H1 (cell line): ENCODE results near the gene SPATS2L. TPM values are rescaled to one million over a fixed set of nuclear protein-coding genes. Genes with fewer than 3 reads are reported as not detected.
A peak's percentile ranks its signal among the peaks of the same experiment; 100 is the strongest.

Experiments used
- CTCF ChIA-PET: fragments of 300-600 bp; sonication (Branson Sonifier 250); formaldehyde crosslinking; loops from one replicate; lab custom pipeline; 2021; ENCODE audit not compliant: partially characterized antibody; lab: Charles Lee
- POLR2A ChIA-PET: fragments of 300-600 bp; sonication (Branson Sonifier 250); formaldehyde crosslinking; loops from one replicate; lab custom pipeline; 2021; ENCODE audit warnings: inconsistent platforms; ENCODE audit not compliant: partially characterized antibody; lab: Charles Lee
- DNase-seq, 2 experiments: peaks; one replicate each; pipeline versions ENCODE4 v3.0.0 to v3.0.0-alpha.2; 2010 to 2022; ENCODE audit warnings: low spot score in 2 of 2, low read depth in 1 of 2, mixed read lengths in 1 of 2
- FAIRE-seq: peaks from 2 replicates; lab custom pipeline; 2011; peaks lifted over from hg19 to GRCh38; lab: Jason Lieb, UNC
- H2AFZ ChIP-seq: 2 replicates; pipeline ENCODE4 v1.8.1; 2012; ENCODE audit warnings: low read length, inconsistent platforms
- H2AK5ac ChIP-seq: 2 replicates; pipeline ENCODE4 v1.6.1; 2013; ENCODE audit warnings: low read depth, low read length
- H2BK120ac ChIP-seq: replicated peaks from 2 replicates; pipeline ENCODE3; 2013; ENCODE audit warnings: low read depth, low read length, inconsistent platforms
- H2BK12ac ChIP-seq: 2 replicates; pipeline ENCODE4 v1.6.1; 2013; ENCODE audit warnings: low read depth, low read length
- H2BK15ac ChIP-seq: 2 replicates; pipeline ENCODE4 v1.6.1; 2013; ENCODE audit warnings: low read length
- H2BK20ac ChIP-seq: 2 replicates; pipeline ENCODE4 v1.6.1; 2013; ENCODE audit warnings: low read length
- H2BK5ac ChIP-seq: 2 replicates; pipeline ENCODE4 v1.6.1; 2013; ENCODE audit warnings: low read depth, low read length
- H3K14ac ChIP-seq: 2 replicates; pipeline ENCODE4 v1.6.1; 2013; ENCODE audit warnings: inconsistent platforms; ENCODE audit not compliant: insufficient read length
- H3K18ac ChIP-seq: 2 replicates; pipeline ENCODE4 v1.6.1; 2013; ENCODE audit warnings: low read length; ENCODE audit errors: extremely low read depth
- H3K23ac ChIP-seq: 2 replicates; pipeline ENCODE4 v1.6.1; 2013; ENCODE audit warnings: inconsistent platforms; ENCODE audit not compliant: insufficient read length
- H3K23me2 ChIP-seq: 2 replicates; pipeline ENCODE4 v1.6.1; 2013; ENCODE audit warnings: low read depth, low read length
- H3K27ac ChIP-seq: 2 replicates; pipeline ENCODE4 v1.6.1; 2011; ENCODE audit warnings: low read depth, low read length, inconsistent platforms
- H3K27me3 ChIP-seq, 4 experiments: replicated peaks in 1 of 4; 1 replicate in 1 of 4; 2 replicates in 3 of 4; pipeline versions ENCODE4 v1.6.1 to v1.8.1; 2011 to 2013; ENCODE audit warnings: low read length in 3 of 4, mild to moderate bottlenecking in 3 of 4, inconsistent platforms in 2 of 4, mixed read lengths in 2 of 4, moderate library complexity in 1 of 4; ENCODE audit not compliant: control insufficient read depth in 3 of 4, insufficient read depth in 3 of 4; ENCODE audit errors: extremely low read depth in 1 of 4
- H3K36me3 ChIP-seq, 4 experiments: 2 replicates each; pipeline versions ENCODE4 v1.6.1 to v1.8.1; 2011 to 2013; ENCODE audit warnings: mild to moderate bottlenecking in 4 of 4, low read length in 3 of 4, moderate library complexity in 2 of 4, control low read depth in 1 of 4, inconsistent platforms in 1 of 4; ENCODE audit not compliant: insufficient read depth in 4 of 4, control insufficient read depth in 2 of 4
- H3K4ac ChIP-seq: replicated peaks from 2 replicates; pipeline ENCODE3; 2013; ENCODE audit warnings: low read length, low read depth, mixed read lengths, inconsistent platforms; ENCODE audit not compliant: insufficient read length
- H3K4me1 ChIP-seq, 4 experiments: replicated peaks in 1 of 4; 1 replicate in 1 of 4; 2 replicates in 3 of 4; pipeline versions ENCODE4 v1.6.1 to v1.8.1; 2011 to 2013; ENCODE audit warnings: low read length in 3 of 4, inconsistent platforms in 2 of 4, mixed read lengths in 1 of 4; ENCODE audit not compliant: insufficient read depth in 4 of 4, control insufficient read depth in 3 of 4
- H3K4me2 ChIP-seq, 2 experiments: 2 replicates each; pipeline versions ENCODE4 v1.6.1 to v1.8.1; 2011 to 2013; ENCODE audit warnings: low read depth in 2 of 2, low read length in 2 of 2, control low read depth in 1 of 2, inconsistent platforms in 1 of 2, mild to moderate bottlenecking in 1 of 2; ENCODE audit not compliant: insufficient read depth in 1 of 2
- H3K4me3 ChIP-seq, 4 experiments: fragments of 200-600, 300-600 bp in 1 of 4; sonication (generic), shearing (Covaris generic), sonication (Bioruptor Twin) in 1 of 4; 2 replicates each; pipeline versions ENCODE4 v1.5.1 to v1.8.1; 2011 to 2016; ENCODE audit warnings: low read length in 4 of 4, low read depth in 3 of 4, control low read depth in 2 of 4, inconsistent platforms in 2 of 4, mild to moderate bottlenecking in 2 of 4, mixed read lengths in 1 of 4, moderate library complexity in 1 of 4; ENCODE audit not compliant: insufficient read depth in 2 of 4; ENCODE audit errors: extremely low read depth in 1 of 4
- H3K56ac ChIP-seq: replicated peaks from 2 replicates; pipeline ENCODE3; 2013; ENCODE audit warnings: low read depth, mild to moderate bottlenecking, mixed read lengths, low read length, inconsistent platforms; ENCODE audit not compliant: insufficient read length
- H3K79me1 ChIP-seq: 2 replicates; pipeline ENCODE4 v1.6.1; 2013; ENCODE audit warnings: low read depth, low read length, control low read depth
- H3K79me2 ChIP-seq, 2 experiments: 2 replicates each; pipeline versions ENCODE4 v1.6.1 to v1.8.1; 2012 to 2013; ENCODE audit warnings: low read length in 2 of 2, mild to moderate bottlenecking in 2 of 2, inconsistent platforms in 1 of 2; ENCODE audit not compliant: insufficient read depth in 2 of 2, control insufficient read depth in 1 of 2
- H3K9ac ChIP-seq, 4 experiments: replicated peaks in 1 of 4; 1 replicate in 1 of 4; 2 replicates in 3 of 4; pipeline versions ENCODE4 v1.6.1 to v1.8.1; 2011 to 2013; ENCODE audit warnings: low read depth in 3 of 4, low read length in 3 of 4, control low read depth in 2 of 4, mild to moderate bottlenecking in 2 of 4, moderate library complexity in 2 of 4, inconsistent platforms in 1 of 4; ENCODE audit errors: extremely low read depth in 1 of 4
- H3K9me3 ChIP-seq, 2 experiments: 2 replicates each; pipeline versions ENCODE4 v1.6.1 to v1.8.1; 2012 to 2013; ENCODE audit warnings: mild to moderate bottlenecking in 2 of 2, moderate library complexity in 2 of 2, control low read depth in 1 of 2, inconsistent platforms in 1 of 2, low read depth in 1 of 2, low read length in 1 of 2, mixed read lengths in 1 of 2; ENCODE audit not compliant: insufficient read depth in 2 of 2
- H4K20me1 ChIP-seq, 2 experiments: replicated peaks in 1 of 2; 2 replicates each; pipeline versions ENCODE3 to v1.8.1; 2011 to 2013; ENCODE audit warnings: inconsistent platforms in 2 of 2, low read length in 2 of 2, mild to moderate bottlenecking in 1 of 2; ENCODE audit not compliant: insufficient read depth in 2 of 2, control insufficient read depth in 1 of 2
- H4K5ac ChIP-seq: 2 replicates; pipeline ENCODE4 v1.6.1; 2013; ENCODE audit warnings: low read length, low read depth, mixed read lengths, inconsistent platforms; ENCODE audit not compliant: insufficient read length
- H4K8ac ChIP-seq: 2 replicates; pipeline ENCODE4 v1.8.0; 2013; ENCODE audit warnings: mild to moderate bottlenecking, moderate library complexity, low read length, inconsistent platforms; ENCODE audit not compliant: insufficient read depth; ENCODE audit errors: extremely low read depth
- H4K91ac ChIP-seq: replicated peaks from 2 replicates; pipeline ENCODE3; 2013; ENCODE audit warnings: low read length, mixed read lengths, inconsistent platforms; ENCODE audit not compliant: insufficient read length
- NRF1 ChIP-seq: IDR thresholded peaks from 2 replicates; pipeline ENCODE4 v1.6.1; 2011; ENCODE audit warnings: mild to moderate bottlenecking, low read depth, low read length, improper control_type of control experiment
- POLR2A ChIP-seq, 2 experiments: IDR thresholded peaks; 1 replicate in 1 of 2; 2 replicates in 1 of 2; pipeline ENCODE4 v1.6.1; 2011; ENCODE audit warnings: low read depth in 2 of 2, low read length in 2 of 2, mild to moderate bottlenecking in 2 of 2; ENCODE audit errors: control extremely low read depth in 1 of 2
- POLR2AphosphoS5 ChIP-seq: IDR thresholded peaks from 2 replicates; pipeline ENCODE4 v1.6.1; 2011; ENCODE audit warnings: low read depth, low read length
- WGBS, 2 experiments: shearing (Covaris generic) in 1 of 2; methylation state at CpG; one replicate each; pipeline versions ENCODE4 v1.1.6 to v1.1.7; 2013 to 2015; ENCODE audit warnings: low lambda C conversion rate in 2 of 2, mixed read lengths in 2 of 2, inconsistent platforms in 1 of 2, low coverage in 1 of 2, missing lambda C conversion rate in 1 of 2; ENCODE audit not compliant: insufficient replicate concordance in 2 of 2, insufficient coverage in 1 of 2, insufficient read length in 1 of 2; ENCODE audit errors: extremely low coverage in 1 of 2, missing lambda C conversion rate in 1 of 2; 5-methylcytosine and 5-hydroxymethylcytosine counted together
- polyA plus RNA-seq, 7 experiments: library from polyadenylated mRNA; depleted of rRNA in 3 of 7; stranded (reverse) in 5 of 7; unstranded in 2 of 7; fragments of >200 nt in 5 of 7; fragments of 200-250 nt in 2 of 7; gene quantifications; 1 replicate in 5 of 7; 2 replicates in 1 of 7; 4 replicates in 1 of 7; pipeline versions ENCODE4 v1.2.1 to v1.2.3, GENCODE V29; 2011 to 2013; ENCODE audit warnings: missing spikeins in 2 of 7, mixed read lengths in 2 of 7
- total RNA-seq: library from RNA; stranded (reverse); fragmentation: NEBNext Ultra II Directional; extraction: Animal tissue kit (Norgen Biotek cat#: 25700); gene quantifications from 2 replicates; pipeline ENCODE4 v1.2.1, GENCODE V29; 2021
- TF ChIP-seq, protein P1 (sequence below): IDR thresholded peaks from 2 replicates; pipeline ENCODE4 v1.6.1; 2011; ENCODE audit warnings: low read length, improper control_type of control experiment

The SPATS2L gene
- total and polyA plus RNA-seq, 2 of the 8 experiments (the other 6 are each of a cell fraction or from before 2014, with no cell fraction given) = 67.3 to 189 TPM

DNA sequence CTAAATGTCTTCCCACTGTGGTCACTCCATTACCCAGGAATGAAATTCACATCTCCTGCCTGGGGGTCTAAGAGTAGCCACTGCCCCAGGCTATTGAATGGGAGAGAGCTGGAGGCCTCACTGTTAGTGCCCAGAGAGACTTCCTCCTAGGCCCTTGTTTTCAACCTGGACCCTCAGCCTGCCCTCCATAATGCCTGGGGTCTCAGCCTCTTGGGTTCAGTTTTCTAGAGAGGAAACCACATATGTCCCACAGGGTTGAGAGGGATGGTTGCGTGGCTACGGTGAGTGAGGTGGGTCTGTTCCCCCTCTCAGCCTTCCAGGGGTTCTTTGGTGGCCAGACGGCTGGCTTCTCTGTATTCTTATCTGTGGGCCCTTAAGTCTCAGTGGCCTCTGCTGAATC, 43.4 kb downstream of the SPATS2L start:
- H3K18ac ChIP-seq = no peak overlapping the region
- H4K5ac ChIP-seq = no peak overlapping the region
- H3K4ac ChIP-seq = no peak overlapping the region
- DNase-seq (no peak), FAIRE-seq (no peak)
- H3K56ac ChIP-seq = no peak overlapping the region
- H3K14ac ChIP-seq = no peak overlapping the region
- peaks cover 0 to 9% (median 2%) of the 10 kb centered on the region in 4 experiments; a peak in 2 of 8 replicates for H3K36me3 ChIP-seq
- no peak overlapping the region for H2AFZ ChIP-seq
- H4K91ac ChIP-seq = no peak overlapping the region
- H3K23me2 ChIP-seq = no peaks in the 10 kb centered on the region
- WGBS, 2 experiments = 91% methylated on average over 3 of the region's 3 CpGs; no CpG with 5 or more reads in 1 of the 2 experiments
- no peak overlapping the region for H2BK12ac ChIP-seq
- no peaks in the 10 kb centered on the region for H3K9me3 ChIP-seq
- no peak overlapping the region for H3K4me2 ChIP-seq
- H2BK20ac ChIP-seq = no peak overlapping the region
- H3K79me1 ChIP-seq = peaks cover 3% of the 10 kb centered on the region; the same call in 1 of the 2 replicates
- no peak overlapping the region for H3K27ac ChIP-seq
- H2BK15ac ChIP-seq = no peak overlapping the region
- no peak overlapping the region for H3K23ac ChIP-seq
- H2AK5ac ChIP-seq = no peak overlapping the region
- H3K9ac ChIP-seq = no peak overlapping the region; a peak in 1 of 7 replicates
- H3K4me3 ChIP-seq = no peak overlapping the region
- peaks cover 9 to 24% (median 20%) of the 10 kb centered on the region in 4 experiments; a peak in 4 of 7 replicates for H3K4me1 ChIP-seq
- peak; percentile 40; the same call in 1 of the 2 replicates for TF ChIP-seq POLR2AphosphoS5
- TF ChIP-seq, protein P1, sequence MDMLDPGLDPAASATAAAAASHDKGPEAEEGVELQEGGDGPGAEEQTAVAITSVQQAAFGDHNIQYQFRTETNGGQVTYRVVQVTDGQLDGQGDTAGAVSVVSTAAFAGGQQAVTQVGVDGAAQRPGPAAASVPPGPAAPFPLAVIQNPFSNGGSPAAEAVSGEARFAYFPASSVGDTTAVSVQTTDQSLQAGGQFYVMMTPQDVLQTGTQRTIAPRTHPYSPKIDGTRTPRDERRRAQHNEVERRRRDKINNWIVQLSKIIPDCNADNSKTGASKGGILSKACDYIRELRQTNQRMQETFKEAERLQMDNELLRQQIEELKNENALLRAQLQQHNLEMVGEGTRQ = no peak
- TF ChIP-seq POLR2A (IDR thresholded peaks at IDR 0.05; ENCODE audit: control extremely low read depth in 1 of 2, low read depth in 2 of 2, low read length in 2 of 2) = peak in 1 of 2 experiments; percentile 36; a peak in 1 of 3 replicates
- no peak for TF ChIP-seq NRF1
- ChIA-PET POLR2A (interaction anchor here (1.0 to 1.7 kb wide), 2 partner anchors 10 to 40 kb away, joined by 3 to 4 read pairs; no protein-coding TSS in a partner anchor), CTCF (no interaction called here)
- peaks cover 7 to 96% of the 10 kb centered on the region in 2 experiments; a peak in 3 of 4 replicates for H3K79me2 ChIP-seq
- H2BK120ac ChIP-seq = no peak overlapping the region
- no peak overlapping the region for H2BK5ac ChIP-seq
- H3K27me3 ChIP-seq = no peaks in the 10 kb centered on the region
- H4K20me1 ChIP-seq = no peaks in the 10 kb centered on the region
- H4K8ac ChIP-seq = no peak overlapping the region
